Neural progenitor cell (in vitro differentiated cells): ENCODE results near the gene LZTFL1.

Experiments
- EZH2 ChIP-seq: fragments of 200-600 bp; sonication (generic); IDR thresholded peaks from 2 replicates; pipeline ENCODE4 v1.6.1; 2017; ENCODE audit warnings: antibody characterized with exemption, mild to moderate bottlenecking, moderate library complexity
- TF ChIP-seq, protein P1 (sequence below): fragments of 200-600 bp; sonication (generic); IDR thresholded peaks from 2 replicates; pipeline ENCODE4 v1.5.1; 2017; ENCODE audit warnings: antibody characterized with exemption, mild to moderate bottlenecking

DNA sequence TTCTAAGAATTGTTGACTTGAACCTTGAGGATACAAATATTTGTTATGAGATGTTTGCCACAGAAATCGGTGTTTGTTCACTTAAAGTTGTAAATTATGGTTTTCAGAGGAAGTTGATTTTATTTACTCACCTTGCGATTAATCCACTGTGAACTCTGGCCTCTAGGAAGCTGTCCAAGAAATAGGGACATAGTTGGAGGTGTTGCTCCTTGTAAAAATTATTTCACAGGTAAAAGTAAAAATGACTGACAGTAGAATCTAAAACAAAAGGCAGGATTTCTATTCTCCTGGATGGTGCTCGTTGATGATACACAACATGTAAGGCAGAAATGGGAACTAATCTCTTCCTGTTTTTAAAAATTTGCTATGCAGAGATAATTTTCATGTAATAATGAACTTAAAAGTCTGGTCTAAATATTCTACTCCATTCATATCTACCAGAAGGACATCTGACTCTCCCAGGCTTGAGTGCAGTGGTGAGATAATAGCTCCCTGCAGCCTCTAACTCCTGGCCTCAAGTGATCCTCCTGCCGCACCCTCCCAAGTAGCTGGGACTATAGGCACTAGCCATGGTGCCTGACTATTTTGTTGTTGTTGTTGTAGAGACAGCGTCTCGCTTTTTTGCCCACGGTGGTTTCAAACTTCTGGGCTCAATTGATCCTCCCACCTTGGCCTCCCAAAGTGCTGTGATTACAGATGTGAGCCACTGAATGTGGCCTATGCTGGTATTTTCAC lies 17.1 kb upstream of the LZTFL1 start:
- TF ChIP-seq, protein P1, sequence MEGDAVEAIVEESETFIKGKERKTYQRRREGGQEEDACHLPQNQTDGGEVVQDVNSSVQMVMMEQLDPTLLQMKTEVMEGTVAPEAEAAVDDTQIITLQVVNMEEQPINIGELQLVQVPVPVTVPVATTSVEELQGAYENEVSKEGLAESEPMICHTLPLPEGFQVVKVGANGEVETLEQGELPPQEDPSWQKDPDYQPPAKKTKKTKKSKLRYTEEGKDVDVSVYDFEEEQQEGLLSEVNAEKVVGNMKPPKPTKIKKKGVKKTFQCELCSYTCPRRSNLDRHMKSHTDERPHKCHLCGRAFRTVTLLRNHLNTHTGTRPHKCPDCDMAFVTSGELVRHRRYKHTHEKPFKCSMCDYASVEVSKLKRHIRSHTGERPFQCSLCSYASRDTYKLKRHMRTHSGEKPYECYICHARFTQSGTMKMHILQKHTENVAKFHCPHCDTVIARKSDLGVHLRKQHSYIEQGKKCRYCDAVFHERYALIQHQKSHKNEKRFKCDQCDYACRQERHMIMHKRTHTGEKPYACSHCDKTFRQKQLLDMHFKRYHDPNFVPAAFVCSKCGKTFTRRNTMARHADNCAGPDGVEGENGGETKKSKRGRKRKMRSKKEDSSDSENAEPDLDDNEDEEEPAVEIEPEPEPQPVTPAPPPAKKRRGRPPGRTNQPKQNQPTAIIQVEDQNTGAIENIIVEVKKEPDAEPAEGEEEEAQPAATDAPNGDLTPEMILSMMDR = no peak
- no peak for TF ChIP-seq EZH2
